Heart right ventricle (tissue), 16 donors: ENCODE data around the gene PHACTR2. TPM values are rescaled to one million over a fixed set of nuclear protein-coding genes. Genes with fewer than 3 reads are reported as not detected.

Experiments
- ATAC-seq, 8 donors: fragments of 200-7000 bp; cut with Tn5 transposase; one replicate each; pipeline ENCODE4 v1.9.1; 2020; ENCODE audit warnings: mild to moderate bottlenecking in 8 of 8, moderate library complexity in 8 of 8, moderate number of reproducible peaks in 1 of 8
- DNase-seq, 2 donors: peaks; one replicate each; pipeline ENCODE4 v3.0.0-alpha.2; 2020
- H3K27ac ChIP-seq, 10 donors: fragments of 200-600 bp; sonication (generic) in 2 of 10; one replicate each; pipeline versions ENCODE4 v1.5.0 to v1.8.0; 2020 to 2022; ENCODE audit warnings: mild to moderate bottlenecking in 3 of 10
- H3K27me3 ChIP-seq, 7 donors: fragments of 200-600 bp; one replicate each; pipeline ENCODE4 v1.8.0; 2021 to 2022; ENCODE audit warnings: mild to moderate bottlenecking in 2 of 7
- H3K36me3 ChIP-seq, 9 donors: fragments of 200-600 bp; sonication (generic) in 1 of 9; one replicate each; pipeline versions ENCODE4 v1.5.0 to v1.8.0; 2020 to 2022; ENCODE audit warnings: mild to moderate bottlenecking in 2 of 9
- H3K4me1 ChIP-seq, 9 donors: fragments of 200-600 bp; sonication (generic) in 1 of 9; one replicate each; pipeline versions ENCODE4 v1.5.0 to v1.8.0; 2020 to 2022; ENCODE audit warnings: mild to moderate bottlenecking in 4 of 9
- H3K4me3 ChIP-seq, 10 donors: fragments of 200-600 bp; sonication (generic) in 2 of 10; one replicate each; pipeline versions ENCODE4 v1.5.0 to v1.8.0; 2020 to 2022; ENCODE audit warnings: mild to moderate bottlenecking in 7 of 10, moderate library complexity in 2 of 10
- H3K9me3 ChIP-seq, 11 donors: fragments of 200-600 bp in 10 of 11; sonication (generic) in 2 of 11; one replicate each; pipeline versions ENCODE4 v1.5.0 to v1.8.0; 2013 to 2022; ENCODE audit warnings: mild to moderate bottlenecking in 2 of 11, control low read depth in 1 of 11, moderate library complexity in 1 of 11
- CTCF ChIP-seq, 9 donors: fragments of 200-600 bp; sonication (generic) in 2 of 9; IDR thresholded peaks; one replicate each; pipeline versions ENCODE4 v1.5.0 to v1.8.0; 2021 to 2022; ENCODE audit warnings: antibody characterized with exemption in 9 of 9, mild to moderate bottlenecking in 5 of 9, moderate library complexity in 1 of 9
- WGBS, 2 donors: extraction: QIAGEN DNeasy Blood & Tissue Kit; methylation state at CpG; one replicate each; pipeline ENCODE4 v1.1.7; 2013; ENCODE audit warnings: inconsistent platforms in 1 of 2; 5-methylcytosine and 5-hydroxymethylcytosine counted together
- intact Hi-C, 10 donors: fragments of 100-400 bp; cut with DNase I; formaldehyde crosslinking; loops; one replicate each; pipeline versions ENCODE4 v1.11.1 to v1.14.2; 2022
- polyA plus RNA-seq, 2 donors: library from polyadenylated mRNA; stranded (reverse); fragments of 200-250 nt; gene quantifications; one replicate each; pipeline ENCODE4 v1.2.3, GENCODE V29; 2013
- total RNA-seq, 10 donors: library from RNA; stranded (reverse); fragmentation: NEBNext Ultra II Directional in 3 of 10; extraction: Animal tissue kit (Norgen Biotek cat#: 25700) in 3 of 10; gene quantifications; one replicate each; pipeline versions ENCODE4 v1.2.1 to v1.2.4, GENCODE V29; 2021 to 2023
- donor health status: Arrhythmogenic right ventricular cardiomyopathy.
- donor health status: ischemic (EF 13 %, LVEDD 7.1; RV severe dilation, severe dysfunction).
- donor health status: healthy with polysubstance abuse.
- donor health status: DM: no; HTN: yes; CAD: no.
- donor health status: DM: no; HTN: no; CAD: no.
- donor health status: ischemic (EF 25% LVEDD 6.9; RV normal size, moderate dysfunction).
- donor health status: ischemic (EF 25% LVEDD 5.7; RV mildly dilated, moderate dysfunction).
- donor health status: healthy.
- donor health status: DM: yes; HTN: yes; CAD: no.
- donor health status: Ischemic cardiomyopathy.
- donor health status: ischemic (EF 35%, LVEDD 5.7; RV mildly dilated, moderate dysfunction).
- donor health status: nonischemic (EF 11% LVEDD 7.7; RV severe dilation, severe dysfunction).
- donor health status: DM: yes; HTN: yes; CAD: no.
- donor health status: PGD.
- donor health status: ischemic (EF 29% LVEDD 5.4; RV normal size, mild dysfunction).
- donor health status: nonischemic (EF 23%, LVEDD 6.1; RV moderate dilation, normal function).

The PHACTR2 gene
- total and polyA plus RNA-seq, 12 donors = 6.5 to 96.3 (median 70.2) TPM

- Histone ChIP-seq H3K27me3 (no peaks in the 10 kb centered on the region), H3K27ac (no peak overlapping the region), H3K4me3 (no peak overlapping the region), H3K9me3 (no peaks in the 10 kb centered on the region), H3K4me1 (peaks cover 0 to 5% (median 2%) of the 10 kb centered on the region in 9 donors), H3K36me3 (peaks cover 0 to 72% (median 0%) of the 10 kb centered on the region in 9 donors)
- no peak for DNase-seq
- no peak for TF ChIP-seq CTCF (IDR thresholded peaks at IDR 0.05)
- intact Hi-C loops = no loop called here
- no peak for ATAC-seq
These were observed 139.9 kb downstream of the PHACTR2 start for GRCh38 chr6:143817621-143818020.

- WGBS, 2 donors = 82 to 90% methylated on average over 6 of the region's 6 CpGs
- Histone ChIP-seq H3K27ac (no peak overlapping the region), H3K4me1 (peaks cover 0 to 27% (median 7%) of the 10 kb centered on the region in 9 donors), H3K9me3 (no peaks in the 10 kb centered on the region), H3K27me3 (no peaks in the 10 kb centered on the region), H3K36me3 (peaks cover 0 to 69% (median 6%) of the 10 kb centered on the region in 9 donors), H3K4me3 (no peak overlapping the region)
- intact Hi-C loops = no loop called here
- no peak for TF ChIP-seq CTCF (IDR thresholded peaks at IDR 0.05)
- no peak for ATAC-seq
- DNase-seq = no peak
These were observed 143.6 kb downstream of the PHACTR2 start for GRCh38 chr6:143821359-143821758.

GRCh38 chr6:143822584-143823024 is 144.8 kb downstream of the PHACTR2 start:
- intact Hi-C loops = no loop called here
- no peaks in the 10 kb centered on the region for H3K9me3 ChIP-seq
- peak overlapping the region in 3 of 10 donors; percentile 7 to 49 (median 42) for H3K27ac ChIP-seq
- peaks cover 0 to 28% (median 7%) of the 10 kb centered on the region in 9 donors for H3K4me1 ChIP-seq
- no peak for ATAC-seq
- no peak for DNase-seq
- TF ChIP-seq CTCF (IDR thresholded peaks at IDR 0.05) = no peak
- 46 to 50% methylated on average over 3 of the region's 3 CpGs for WGBS, 2 donors
- peaks cover 0 to 75% (median 6%) of the 10 kb centered on the region in 9 donors for H3K36me3 ChIP-seq
- no peak overlapping the region for H3K4me3 ChIP-seq
- no peaks in the 10 kb centered on the region for H3K27me3 ChIP-seq

- Histone ChIP-seq H3K9me3 (no peaks in the 10 kb centered on the region), H3K4me1 (peaks cover 0 to 28% (median 7%) of the 10 kb centered on the region in 9 donors), H3K27me3 (no peaks in the 10 kb centered on the region), H3K27ac (peak overlapping the region in 1 of 10 donors; percentile 42), H3K4me3 (no peak overlapping the region), H3K36me3 (peaks cover 0 to 74% (median 9%) of the 10 kb centered on the region in 9 donors)
- DNase-seq (no peak), ATAC-seq (peak in 3 of 8 donors; percentile 47 to 83 (median 48))
- no peak for TF ChIP-seq CTCF (IDR thresholded peaks at IDR 0.05)
- WGBS, 2 donors = 66 to 70% methylated on average over 6 of the region's 6 CpGs
- intact Hi-C loops = no loop called here
These were observed 145.8 kb downstream of the PHACTR2 start for GRCh38 chr6:143823548-143823947.
